GM19467 (cell line): ENCODE results near the gene ZNF740.

ENCODE experiments used
- ATAC-seq: cut with Tn5 transposase; IDR thresholded peaks from one replicate; pipeline ENCODE4 v1.9.1; 2021; ENCODE audit warnings: mild to moderate bottlenecking, moderate library complexity; ENCODE audit not compliant: unreplicated experiment

The ZNF740 gene

GRCh38 chr12:53241623-53242412, 61.3 kb downstream of the ZNF740 start:
- ATAC-seq: no peak

- ATAC-seq: no peak
Measured at GRCh38 chr12:53244337-53244736, 63.8 kb downstream of the ZNF740 start.
